GM21723 (cell line): ENCODE results near the gene KRT3.

Experiments used
- ATAC-seq: cut with Tn5 transposase; IDR thresholded peaks from one replicate; pipeline ENCODE4 v1.9.1; 2021; ENCODE audit warnings: mild to moderate bottlenecking, moderate library complexity; ENCODE audit not compliant: unreplicated experiment

Gene KRT3

DNA sequence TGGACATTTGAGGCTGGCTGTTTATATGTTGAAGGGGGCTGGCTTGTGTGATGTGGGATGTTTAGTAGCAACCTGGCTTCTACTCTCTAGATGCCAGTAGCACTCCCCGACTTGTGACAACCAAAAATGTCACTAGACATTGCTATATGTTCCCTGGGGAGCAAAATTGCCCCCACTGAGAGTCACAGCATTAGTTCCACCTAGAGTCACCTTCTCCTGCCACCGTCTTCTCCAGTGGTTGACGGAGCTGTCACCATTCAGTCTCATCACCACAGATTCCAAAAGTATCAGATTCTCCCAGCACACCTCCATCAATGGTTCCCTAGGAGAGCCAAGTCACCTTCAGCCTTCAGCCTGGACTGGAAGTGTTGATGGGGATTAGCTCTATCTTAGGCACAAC is 11.0 kb downstream of the KRT3 start:
- no peak for ATAC-seq

- ATAC-seq, result no peak
Measured at GRCh38 chr12:52783563-52784316, 12.2 kb downstream of the KRT3 start.

GRCh38 chr12:52782502-52782901 is 13.4 kb downstream of the KRT3 start:
- ATAC-seq, result no peak

GRCh38 chr12:52781399-52782082 is 14.4 kb downstream of the KRT3 start:
- ATAC-seq, result no peak

DNA sequence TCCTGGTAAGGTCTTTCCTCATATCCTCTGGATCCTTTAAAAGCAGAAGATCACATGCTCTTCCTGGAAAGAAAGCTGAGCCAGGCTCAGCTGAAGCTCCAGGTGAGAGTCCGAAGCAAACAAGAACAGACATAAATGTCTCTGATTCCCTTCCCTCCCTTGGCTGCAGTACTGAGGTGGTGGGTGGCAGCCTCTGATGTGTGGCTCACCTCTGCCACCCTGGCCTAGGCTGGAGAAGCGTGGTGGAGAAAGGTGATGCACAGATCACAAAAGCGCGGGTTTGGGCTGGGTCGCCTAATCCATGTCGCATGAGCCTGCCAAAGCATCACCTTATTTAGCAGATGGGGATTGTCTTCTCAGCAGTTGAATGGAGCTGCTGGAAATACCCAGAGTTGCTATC is 16.0 kb downstream of the KRT3 start:
- no peak for ATAC-seq

- ATAC-seq, result no peak
Measured at GRCh38 chr12:52778833-52779232, 17.1 kb downstream of the KRT3 start.

DNA sequence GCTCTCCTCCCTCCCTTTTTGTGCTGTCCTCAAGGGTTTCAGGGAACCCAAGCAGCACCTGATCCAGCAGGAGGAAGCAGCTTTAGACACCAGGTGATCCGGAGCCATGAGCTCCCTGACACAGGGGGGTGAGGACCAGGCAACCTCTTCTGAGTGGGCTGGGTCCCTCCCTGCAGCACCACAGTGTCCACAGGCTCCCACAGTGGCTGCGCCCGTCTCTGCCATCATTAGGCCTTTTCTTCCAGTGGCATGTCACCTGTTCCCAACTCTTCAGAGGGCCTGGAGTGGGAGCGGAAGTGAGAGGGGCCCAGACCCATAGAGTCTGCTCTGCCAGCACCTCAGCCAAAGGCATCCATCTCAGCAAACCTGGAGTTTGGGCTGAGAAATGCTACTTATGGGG is 18.4 kb downstream of the KRT3 start:
- ATAC-seq, result no peak

- ATAC-seq, result no peak
Measured at GRCh38 chr12:52776913-52777395, 19.0 kb downstream of the KRT3 start, which contains the start of gene KRT76. TSS of gene KRT76 (minus strand) at chr12:52777345. CDS start at chr12:52777291, 54 bp downstream.

- ATAC-seq, result no peak
Measured at GRCh38 chr12:52776435-52776834, 19.5 kb downstream of the KRT3 start.

DNA sequence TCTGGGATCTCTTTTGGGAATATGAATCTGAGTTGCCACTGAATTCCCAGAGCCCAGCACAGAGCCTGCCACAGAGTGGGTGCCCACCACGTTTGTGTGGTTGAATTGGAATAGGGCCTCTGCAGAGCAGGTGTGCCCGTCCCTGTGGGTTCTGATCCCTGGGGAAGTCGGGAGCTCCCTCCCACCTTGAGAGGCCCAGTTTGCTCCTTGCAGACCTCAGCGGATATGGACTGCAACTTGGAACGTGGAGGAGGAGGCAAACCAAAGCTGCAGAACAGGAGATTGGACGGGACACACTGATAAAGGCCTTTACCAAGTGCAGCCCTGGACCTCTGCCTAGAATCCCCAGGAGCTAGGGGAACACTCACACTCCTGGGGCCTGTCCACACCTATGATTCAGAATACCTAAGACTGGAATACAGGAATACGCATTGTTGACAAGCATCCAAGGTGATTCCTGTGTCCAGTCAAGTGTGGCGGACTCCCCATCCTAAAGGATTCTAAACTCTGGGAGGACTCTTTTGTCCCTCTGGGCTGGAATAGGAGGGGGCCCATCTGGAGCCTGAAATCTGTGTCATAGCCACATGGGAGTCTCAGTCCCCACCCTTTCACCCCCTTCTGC is 21.2 kb downstream of the KRT3 start:
- no peak for ATAC-seq

DNA sequence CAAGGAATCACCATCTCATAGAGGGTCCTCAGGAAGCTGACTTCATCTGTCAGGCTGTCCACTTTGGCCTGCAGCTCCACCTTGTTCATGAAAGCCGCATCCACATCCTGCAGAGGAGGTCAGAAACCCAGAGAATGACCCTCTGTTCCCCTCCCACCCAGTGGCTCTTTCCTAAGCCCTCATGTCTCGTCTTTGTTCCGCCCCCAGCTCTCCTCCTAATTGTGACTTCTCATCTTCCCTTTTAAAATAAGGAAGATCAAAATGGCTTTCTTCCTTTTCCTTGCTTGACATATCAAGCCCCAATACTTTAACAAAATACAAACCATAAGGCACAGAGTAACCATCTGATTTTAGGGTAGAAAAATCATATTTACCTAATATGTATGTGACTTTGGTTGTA is 23.1 kb downstream of the KRT3 start:
- ATAC-seq, result no peak

DNA sequence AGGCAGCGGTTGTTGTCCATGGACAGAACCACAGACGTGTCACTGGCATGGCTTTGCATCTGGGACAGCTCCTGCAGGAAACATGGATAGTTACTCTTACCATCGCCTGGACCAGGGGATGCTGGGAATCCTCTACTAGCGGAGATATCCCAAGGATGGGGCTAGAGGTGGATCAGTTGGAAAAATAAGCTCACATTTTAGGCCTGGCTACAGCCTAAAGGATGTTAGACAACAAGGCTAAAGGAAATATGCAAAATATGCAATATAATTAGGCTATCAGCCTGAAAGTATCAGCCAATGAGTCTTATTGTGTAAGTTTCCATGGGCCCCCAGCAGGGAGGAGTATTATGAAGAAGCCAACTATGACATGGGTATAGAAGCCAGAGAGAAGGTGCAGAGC is 23.7 kb downstream of the KRT3 start:
- no peak for ATAC-seq

GRCh38 chr12:52771505-52771904 is 24.4 kb downstream of the KRT3 start:
- ATAC-seq, result no peak

GRCh38 chr12:52771088-52771487 is 24.8 kb downstream of the KRT3 start:
- ATAC-seq, result no peak

- no peak for ATAC-seq
Measured at GRCh38 chr12:52769946-52770345, 26.0 kb downstream of the KRT3 start.

GRCh38 chr12:52769354-52769753 is 26.6 kb downstream of the KRT3 start:
- ATAC-seq, result no peak

- no peak for ATAC-seq
Measured at GRCh38 chr12:52768479-52769200, 27.3 kb downstream of the KRT3 start.

DNA sequence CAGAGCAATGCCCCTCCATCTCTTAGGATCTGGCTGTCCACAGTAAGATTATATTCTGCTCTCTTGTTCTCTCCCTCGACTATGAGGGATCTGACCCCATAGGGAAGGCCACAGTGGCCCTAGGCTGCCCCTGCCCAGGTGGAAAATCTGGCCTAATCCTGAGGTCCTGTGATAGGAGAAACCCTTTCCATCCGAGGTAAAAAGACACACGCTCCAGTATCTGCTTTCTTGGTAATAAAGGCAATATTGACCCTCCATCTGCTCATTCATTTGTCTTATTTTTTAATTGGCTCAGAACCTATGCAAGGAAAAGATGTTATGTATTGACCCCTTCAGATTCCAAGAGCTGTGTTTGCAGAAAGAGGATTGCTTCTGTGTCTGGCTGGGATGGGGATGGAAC is 28.5 kb downstream of the KRT3 start:
- no peak for ATAC-seq

DNA sequence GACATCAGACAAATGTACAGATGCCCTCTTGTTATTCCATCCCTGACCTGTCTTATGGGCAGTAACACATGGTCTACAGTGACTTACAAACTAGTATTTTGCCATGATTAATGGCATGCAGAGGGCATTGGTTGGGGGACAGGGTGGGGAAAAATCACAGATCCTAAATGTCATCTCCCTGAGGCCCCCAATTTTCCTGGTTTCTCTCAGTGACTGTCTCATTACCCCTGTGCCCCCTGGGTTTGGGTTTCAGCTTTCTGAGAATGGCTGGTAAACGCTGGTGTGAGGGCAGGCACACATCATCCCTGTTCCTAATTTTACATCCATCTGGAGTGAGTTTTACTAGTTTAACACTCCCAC is 28.9 kb downstream of the KRT3 start:
- no peak for ATAC-seq

GRCh38 chr12:52766351-52767019 is 29.4 kb downstream of the KRT3 start:
- ATAC-seq, result no peak

DNA sequence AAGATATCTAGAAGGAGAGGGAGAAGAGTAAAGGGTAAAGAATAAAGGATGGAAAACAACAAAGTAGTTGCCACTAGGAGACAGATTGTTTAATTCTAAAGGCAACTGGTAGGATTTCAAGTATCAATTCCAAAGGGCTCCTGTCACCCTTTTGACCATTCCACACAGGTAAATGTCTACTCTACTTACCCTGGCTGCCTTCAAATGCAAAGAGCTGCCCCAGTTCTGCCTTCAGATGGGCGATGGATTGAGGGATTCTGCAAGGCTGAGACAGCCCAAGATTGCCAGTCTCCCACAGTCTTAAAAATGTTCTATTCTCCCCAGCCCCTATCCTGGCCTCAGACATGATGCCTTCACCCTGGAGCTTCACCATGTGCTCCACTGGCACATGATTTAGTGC is 30.2 kb downstream of the KRT3 start:
- ATAC-seq, result no peak
